GM21723 (cell line): Measurements from ENCODE around the gene MLF2.
"Not testable (repeated sequence)": the region's sequence is repeated elsewhere in the genome, so short reads cannot be mapped to it uniquely, and the experiment has no call there.

Experiments
- ATAC-seq: cut with Tn5 transposase; IDR thresholded peaks from one replicate; pipeline ENCODE4 v1.9.1; 2021; ENCODE audit warnings: mild to moderate bottlenecking, moderate library complexity; ENCODE audit not compliant: unreplicated experiment

MLF2 gene

DNA sequence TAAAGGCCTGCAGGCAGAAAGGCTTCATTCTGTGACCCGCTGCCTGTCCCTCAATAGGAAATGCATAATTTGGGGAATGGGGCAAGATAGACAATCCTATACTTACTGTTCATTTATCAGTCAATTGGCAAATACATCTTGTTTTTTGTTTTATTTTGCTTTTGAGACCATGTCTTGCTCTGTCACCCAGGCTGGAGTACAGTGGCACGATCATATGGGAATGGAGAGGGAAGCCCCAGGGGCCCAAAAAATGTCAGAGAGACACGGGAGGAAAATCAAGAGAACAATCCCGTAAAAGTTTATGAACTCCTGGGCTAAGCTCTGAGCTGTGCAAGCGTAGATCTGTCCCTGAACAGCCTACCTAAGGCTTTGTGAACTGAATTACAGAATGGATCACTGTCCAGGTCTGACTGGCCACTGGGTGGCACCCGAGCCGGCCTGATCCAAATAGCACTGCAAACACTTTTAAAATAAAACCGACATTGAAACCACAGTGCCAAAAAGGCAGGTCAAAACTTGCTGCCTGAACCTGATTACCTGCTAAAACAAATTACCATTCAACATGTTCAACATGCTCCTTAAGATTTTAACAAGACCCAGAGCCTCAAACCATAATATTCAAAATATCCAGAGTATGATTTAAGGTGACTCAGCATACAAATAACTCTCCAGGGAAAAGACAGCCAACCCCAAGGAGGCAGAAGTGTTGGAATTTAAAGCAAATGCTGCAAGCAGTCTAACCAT lies 17.3 kb downstream of the MLF2 start:
- ATAC-seq, result no peak

DNA sequence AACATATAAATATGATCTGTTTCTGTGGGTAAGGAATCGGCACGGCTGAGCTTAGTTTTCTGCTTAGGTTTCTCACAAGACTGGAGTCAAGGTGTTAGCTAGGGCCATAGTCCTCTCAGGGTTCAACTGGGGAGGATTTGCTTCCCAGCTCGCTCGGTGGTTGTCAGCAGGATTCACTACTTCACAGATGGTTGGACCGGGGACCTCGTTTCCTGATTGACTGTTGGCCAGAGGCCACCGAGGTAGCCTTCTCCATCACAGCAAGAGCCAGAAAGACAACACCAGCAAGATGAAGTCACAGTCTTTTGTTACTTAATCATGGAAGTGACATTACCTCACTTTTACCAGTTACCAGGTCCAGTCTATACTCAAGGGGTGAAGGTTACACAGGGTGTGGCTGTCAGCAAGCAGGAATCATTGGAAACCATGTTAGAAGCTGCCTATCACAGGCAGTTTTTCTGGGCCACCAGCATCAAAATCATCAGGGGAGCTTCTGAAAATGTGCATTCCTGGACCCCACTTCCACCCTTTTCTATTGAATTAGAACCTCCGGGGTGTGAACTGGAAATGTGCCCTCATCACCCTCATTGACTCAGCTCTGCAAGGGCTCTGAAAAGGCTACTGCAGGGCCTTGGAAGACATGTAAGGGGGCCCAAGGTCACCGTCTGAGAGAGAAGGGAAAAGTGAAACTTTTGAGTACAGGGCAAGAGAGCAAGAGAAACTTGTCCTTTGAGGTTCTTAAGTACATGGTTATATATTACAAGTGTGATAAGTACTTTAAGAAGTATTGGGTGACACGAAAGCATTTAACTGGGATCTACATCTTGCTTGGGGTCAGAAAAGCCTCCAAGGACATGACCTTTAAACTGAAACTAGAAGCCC lies 18.2 kb downstream of the MLF2 start:
- ATAC-seq, result no peak

DNA sequence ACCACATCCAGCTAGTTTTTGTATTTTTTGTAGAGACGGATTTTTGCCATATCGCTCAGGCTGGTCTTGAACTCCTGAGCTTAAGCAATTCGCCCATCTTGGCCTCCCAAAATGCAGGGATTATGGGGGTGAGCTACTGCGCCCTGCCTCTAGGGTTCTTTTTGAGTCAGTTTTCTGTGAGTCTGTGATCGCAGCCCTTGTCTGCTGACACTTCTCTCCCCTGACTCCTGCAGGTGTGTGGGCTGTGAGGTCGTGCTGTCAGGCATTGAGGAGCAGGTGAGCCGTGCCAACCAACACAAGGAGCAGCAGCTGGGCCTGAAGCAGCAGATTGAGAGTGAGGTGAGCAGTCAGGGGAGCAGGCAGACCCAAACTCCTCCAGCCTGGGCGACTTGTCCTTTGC lies 22.8 kb downstream of the MLF2 start:
- no peak for ATAC-seq

DNA sequence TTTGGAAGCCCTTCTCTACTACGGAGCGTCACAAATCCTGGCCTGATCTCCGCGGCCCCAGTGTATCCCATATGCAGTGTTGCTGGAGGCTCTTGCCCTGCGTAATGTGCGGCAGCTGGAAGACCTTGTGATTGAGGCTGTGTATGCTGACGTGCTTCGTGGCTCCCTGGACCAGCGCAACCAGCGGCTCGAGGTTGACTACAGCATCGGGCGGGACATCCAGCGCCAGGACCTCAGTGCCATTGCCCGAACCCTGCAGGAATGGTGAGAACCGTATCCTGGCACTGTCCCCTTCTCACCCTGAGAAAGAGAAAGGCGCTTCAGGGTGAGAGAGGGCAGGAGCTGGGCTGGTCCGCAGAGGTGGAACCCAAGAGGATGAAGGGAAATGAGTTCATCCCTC lies 23.8 kb downstream of the MLF2 start:
- no peak for ATAC-seq

DNA sequence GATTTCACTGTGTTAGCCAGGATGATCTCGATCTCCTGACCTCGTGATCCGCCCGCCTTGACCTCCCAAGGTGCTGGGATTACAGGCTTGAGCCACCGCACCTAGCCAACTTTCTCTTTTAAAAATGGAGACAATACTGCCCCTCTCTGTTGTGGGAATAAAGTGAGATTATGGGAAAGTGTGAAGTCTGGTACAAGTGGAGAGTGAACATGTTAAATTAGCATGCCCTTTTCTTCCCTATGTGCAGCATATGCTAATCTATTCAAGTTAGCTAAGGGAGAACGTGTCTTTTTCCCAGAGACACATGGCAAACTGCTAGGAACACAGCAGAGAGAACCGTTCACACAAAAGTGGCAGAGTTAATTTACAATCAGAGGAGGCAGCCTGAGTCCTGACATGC lies 27.6 kb downstream of the MLF2 start:
- no peak for ATAC-seq

DNA sequence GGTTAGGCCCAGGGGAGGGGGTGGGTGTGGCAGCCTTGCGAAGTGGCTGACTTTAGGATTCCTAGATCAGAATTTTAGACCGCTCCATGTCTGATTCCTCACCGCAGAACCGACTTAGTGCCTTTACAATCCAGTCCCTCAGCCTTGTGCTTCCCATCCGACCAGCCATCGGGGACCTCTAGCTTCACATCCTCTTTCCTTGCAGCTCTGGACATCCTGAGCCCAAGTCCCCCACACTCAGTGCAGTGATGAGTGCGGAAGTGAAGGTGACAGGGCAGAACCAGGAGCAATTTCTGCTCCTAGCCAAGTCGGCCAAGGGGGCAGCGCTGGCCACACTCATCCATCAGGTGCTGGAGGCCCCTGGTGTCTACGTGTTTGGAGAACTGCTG lies 28.5 kb downstream of the MLF2 start:
- peak; percentile 31 for ATAC-seq

DNA sequence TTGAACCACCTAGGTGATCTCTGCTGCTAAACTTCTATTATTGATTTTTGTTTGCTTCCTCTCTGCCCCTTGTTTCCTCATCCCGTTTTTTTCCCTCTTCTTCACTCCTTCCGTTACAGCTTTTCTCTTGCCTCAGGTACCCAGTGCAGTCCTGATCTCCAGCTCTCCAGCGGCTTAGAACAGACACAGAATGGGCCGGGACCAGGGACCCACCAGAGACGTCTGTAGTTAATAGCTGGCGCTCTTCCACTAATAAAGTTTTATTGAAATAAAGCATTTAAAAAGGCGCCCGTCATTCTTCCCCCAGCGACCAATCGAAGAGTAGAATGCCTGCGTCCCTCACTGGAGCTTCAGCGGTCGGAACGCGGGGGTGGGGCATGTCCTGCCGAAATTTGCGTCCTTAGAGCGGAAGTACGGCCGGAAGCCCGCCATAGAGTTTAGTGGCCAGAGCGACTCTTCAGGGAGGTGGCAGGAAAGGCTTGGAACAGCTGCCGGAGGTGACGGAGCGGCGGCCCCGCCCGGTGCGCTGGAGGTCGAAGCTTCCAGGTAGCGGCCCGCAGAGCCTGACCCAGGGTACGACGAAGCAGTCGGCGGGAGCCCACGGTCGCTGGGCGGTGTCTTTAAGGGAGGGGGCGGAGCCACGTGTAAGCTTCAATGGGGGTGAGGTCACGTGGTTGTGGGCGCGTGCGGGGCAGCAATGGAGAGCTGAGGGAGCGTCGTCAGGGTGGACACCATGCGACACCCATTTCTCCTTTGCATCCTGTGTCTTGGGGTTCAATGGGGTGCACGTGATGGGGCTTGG lies 29.1 kb downstream of the MLF2 start, which contains the start of gene COPS7A:
Gene COPS7A, plus strand, starts transcription at position 440 of the 802 bp plus-strand sequence. CDS start 611 bp downstream, outside the sequence.
- ATAC-seq, result peak; percentile 93

DNA sequence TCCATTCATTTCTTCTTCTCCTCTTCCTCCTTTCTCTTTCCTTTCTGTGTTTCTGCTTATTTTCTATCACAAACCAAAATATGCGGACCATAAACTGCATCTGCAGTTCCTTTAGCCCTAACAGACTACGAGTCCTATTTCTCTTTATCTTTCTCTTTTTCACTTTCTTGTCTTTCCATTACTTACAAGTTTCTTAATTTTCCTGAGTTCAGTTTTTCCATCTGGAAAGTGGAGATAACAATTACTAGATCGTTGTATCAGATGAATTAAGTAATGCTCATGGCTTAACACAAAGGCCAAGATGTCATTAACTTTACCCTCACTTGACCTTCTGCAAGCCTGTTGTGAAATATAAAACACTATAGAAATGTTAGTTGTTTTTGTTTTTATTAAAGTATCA lies 30.1 kb downstream of the MLF2 start:
- ATAC-seq, result no peak

DNA sequence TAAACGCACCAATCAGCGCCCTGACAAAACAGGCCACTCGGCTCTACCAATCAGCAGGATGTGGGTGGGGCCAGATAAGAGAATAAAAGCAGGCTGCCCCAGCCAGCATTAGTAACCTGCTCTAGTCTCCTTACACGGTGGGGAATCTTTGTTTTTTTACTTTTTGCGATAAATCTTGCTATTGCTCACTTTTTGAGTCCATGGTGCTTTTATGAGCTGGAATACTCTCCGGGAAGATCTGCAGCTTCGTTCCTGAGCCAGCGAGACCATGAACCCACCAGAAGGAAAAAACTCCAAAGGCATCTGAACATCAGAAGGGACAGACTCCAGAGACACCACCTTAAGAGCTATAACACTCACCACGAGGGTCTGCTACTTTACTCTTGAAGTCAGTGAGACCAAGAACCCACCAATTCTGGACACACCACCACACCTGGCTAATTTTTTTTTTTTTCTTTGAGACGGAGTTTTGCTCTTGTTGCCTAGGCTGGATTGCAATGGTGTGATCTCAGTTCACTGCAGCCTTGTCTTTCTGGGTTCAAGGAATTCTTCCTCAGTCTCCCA lies 36.0 kb downstream of the MLF2 start:
- ATAC-seq, result no peak

DNA sequence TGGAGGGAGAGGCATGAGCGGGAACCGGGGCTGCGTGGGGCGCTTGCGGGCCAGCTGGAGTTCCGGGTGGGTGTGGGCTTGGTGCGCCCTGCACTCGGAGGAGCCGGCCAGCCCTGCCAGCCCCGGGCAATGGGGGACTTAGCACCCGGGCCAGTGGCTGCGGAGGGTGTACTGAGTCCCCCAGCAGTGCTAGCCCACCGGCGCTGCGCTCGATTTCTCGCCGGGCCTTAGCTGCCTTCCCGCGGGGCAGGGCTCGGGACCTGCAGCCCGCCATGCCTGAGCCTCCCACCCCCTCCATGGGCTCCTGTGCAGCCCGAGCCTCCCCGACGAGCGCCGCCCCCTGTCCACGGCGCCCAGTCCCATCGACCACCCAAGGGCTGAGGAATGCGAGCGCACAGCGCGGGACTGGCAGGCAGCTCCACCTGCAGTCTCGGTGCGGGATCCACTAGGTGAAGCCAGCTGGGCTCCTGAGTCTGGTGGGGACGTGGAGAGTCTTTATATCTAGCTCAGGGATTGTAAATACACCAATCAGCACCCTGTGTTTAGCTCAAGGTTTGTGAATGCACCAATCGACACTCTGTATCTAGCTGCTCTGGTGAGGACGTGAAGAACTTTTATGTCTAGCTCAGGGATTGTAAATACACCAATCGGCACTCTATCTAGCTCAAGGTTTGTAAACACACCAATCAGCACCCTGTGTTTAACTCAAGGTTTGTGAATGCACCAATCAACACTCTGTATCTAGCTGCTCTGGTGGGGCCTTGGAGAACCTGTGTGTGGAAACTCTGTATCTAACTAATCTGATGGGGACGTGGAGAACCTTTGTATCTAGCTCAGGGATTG lies 36.7 kb downstream of the MLF2 start:
- not testable (repeated sequence) for ATAC-seq

DNA sequence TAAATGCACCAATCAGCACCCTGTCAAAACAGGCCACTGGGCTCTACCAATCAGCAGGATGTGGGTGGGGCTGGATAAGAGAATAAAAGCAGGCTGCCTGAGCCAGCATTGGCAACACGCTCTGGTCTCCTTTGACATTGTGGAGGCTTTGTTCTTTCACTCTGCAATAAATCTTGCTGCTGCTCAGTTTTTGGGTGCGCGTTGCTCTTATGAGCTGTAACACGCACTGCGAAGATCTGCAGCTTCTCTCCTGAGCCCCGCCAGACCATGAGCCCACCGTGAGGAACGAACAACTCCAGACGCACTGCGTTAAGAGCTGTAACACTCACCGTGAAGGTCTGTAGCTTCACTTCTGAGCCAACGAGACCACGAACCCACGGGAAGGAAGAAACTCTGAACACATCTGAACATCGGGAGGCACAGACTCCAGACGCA lies 44.0 kb downstream of the MLF2 start:
- ATAC-seq, result no peak

DNA sequence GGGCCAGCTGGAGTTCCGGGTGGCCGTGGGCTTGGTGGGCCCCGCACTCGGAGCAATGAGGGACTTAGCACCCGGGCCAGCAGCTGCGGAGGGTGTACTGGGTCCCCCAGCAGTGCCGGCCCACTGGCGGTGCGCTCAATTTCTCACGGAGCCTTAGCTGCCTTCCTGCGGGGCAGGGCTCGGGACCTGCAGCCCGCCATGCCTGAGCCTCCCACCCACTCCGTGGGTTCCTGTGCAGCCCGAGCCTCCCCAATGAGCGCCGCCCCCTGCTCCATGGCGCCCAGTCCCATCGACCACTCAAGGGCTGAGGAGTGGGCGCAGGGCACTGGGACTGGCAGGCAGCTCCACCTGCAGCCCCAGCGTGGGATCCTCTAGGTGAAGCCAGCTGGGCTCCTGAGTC lies 44.6 kb downstream of the MLF2 start:
- not testable (repeated sequence) for ATAC-seq

DNA sequence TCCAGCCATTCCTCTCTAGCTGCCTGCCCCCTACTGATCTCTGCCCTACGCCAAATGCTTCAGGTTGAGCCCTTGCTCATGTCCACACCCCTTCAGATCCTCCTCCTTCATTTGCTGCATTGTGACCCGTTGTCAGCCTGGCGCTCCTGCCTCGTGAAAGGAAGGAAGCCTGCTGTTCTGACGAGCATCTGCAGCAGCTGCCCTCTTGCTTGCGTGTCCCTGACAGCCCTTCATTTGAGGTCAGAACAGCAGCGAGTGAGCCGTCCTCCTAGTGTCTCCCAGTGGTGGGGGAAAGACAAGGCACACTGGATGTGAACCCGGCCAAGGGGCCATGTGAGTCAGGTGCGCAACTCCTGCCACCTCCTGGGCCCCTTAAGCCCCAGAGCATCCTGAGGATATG lies 49.3 kb downstream of the MLF2 start:
- no peak for ATAC-seq

DNA sequence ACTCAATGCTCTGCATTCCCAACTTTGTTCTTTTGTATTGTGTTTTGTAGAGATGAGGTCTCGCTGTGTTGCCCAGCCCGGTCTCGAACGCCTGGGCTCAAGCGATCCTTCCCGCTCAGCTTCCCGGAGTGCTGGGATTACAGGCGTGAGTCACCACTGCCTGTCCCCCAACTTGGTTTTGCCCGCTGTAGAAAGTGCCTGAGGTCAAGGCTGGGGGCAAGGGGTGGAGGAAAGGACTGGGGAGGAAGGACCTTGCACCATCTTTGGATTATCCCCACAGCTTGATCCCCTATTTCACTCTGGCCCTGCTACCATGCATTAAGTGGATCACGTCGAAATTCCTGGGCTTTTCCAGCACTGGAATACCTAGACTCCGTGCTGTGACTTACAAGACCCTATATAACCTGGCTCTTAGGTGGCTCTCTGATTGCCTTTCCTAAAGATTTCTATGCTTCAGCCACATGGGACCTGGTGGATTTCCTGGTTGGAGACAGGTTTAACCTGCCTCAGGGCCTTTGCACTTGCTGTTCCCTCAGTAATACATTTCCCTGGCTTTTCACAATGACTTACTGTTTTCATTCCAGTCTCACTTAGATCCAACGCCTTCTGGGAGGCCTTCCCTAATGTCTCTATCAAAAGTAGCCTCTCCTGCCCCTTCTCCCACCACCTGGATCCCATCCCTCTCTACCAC lies 51.7 kb downstream of the MLF2 start:
- no peak for ATAC-seq

DNA sequence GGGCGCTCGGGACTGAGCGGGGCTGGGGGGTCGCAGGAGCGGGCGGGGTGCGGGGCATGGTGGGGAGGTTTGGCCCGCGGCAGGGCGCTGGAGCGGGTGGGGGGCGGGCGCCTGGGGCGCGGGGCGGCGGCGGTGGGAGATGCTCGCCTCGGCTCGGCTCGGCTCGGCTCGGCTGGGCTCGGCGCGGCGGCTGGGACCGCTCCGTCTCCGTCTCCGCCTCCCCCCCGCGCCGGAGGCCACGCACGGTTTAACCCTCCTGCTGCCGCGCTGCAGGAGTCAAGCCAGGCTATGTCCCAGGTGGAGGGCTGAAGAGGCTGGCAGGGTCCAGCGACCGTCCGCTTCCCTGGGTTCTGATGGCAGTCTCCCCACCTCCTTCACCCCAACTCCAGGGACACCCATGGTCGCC lies 52.3 kb downstream of the MLF2 start, which contains the start of gene PIANP:
Gene PIANP, minus strand, starts transcription at position 170 of the 406 bp plus-strand sequence. CDS start 2,754 bp downstream, outside the sequence.
- ATAC-seq, result no peak

DNA sequence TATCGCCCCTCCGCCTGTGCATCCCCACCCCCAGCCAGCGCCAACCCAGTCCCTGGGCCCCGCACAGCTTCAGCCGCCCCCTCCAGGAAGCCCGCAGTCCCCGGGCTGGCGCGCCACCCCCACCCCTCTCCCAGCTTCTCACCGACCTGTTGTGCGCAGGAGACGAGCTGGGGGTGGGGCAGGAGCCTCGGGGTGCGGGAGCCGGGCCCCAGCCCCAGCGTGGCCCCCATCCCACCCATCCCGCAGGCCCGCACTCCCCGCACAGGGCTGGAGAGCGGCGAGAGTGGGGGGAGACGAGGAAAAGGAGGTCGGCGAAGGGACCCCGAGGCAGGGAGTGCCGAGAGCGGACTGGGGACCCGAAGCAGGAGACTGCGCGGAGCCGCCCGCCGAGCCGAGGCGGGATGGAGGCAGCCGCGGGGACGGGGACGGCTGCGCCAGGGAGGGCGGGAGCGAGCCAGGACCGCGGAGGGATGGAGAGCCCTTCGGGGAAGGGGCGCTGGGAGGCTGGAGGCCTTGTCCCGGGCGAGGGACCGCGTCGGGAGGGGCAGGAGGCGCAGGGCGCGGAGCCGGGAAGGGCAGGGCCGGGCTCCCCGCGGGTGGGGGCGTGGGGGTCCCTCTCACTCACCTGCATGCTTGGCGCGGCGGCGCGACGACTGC lies 52.8 kb downstream of the MLF2 start:
- ATAC-seq, result no peak

DNA sequence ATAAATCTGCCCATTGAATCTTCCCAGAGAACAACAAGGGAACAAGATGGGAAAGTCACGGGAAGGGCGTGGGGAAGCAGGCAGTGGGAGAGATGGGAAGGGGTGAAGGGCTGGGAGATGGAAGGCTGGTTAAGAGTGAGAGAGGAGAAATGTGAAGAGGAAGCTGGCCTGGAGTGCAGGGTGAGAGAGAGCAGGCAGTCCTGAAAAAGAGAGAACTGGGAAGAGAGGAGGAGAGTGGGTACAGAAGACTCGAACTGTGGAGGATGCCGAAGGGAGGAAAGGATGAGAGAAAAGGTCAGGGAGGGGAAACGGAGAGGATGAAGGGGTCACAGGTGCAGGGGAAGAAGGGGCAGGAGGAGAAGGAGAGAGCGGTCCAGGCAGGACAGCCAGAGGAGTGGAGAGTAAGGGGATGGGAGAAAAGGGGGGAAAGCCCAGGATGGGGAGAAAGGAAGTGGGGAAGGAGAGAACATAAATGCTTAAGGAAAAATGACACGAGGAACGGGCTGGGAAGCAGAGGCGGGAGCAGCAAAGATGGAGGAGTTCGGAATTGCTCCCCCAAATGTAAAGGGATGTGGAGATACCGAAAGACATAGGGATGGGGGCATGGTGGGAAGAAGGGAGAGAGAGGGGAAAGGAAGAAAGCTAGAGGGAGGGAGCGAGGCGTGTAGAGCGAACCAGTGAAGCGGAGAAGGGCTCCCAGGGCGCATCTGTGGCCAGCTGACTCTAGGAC lies 53.5 kb downstream of the MLF2 start:
- no peak for ATAC-seq
